Measurements from ENCODE around the gene LHFPL2. TPM values are rescaled to one million over a fixed set of nuclear protein-coding genes. Genes with fewer than 3 reads are reported as not detected.

Gene LHFPL2
- total RNA-seq, 1 donor from 2014 or later, result 40.6 TPM

DNA sequence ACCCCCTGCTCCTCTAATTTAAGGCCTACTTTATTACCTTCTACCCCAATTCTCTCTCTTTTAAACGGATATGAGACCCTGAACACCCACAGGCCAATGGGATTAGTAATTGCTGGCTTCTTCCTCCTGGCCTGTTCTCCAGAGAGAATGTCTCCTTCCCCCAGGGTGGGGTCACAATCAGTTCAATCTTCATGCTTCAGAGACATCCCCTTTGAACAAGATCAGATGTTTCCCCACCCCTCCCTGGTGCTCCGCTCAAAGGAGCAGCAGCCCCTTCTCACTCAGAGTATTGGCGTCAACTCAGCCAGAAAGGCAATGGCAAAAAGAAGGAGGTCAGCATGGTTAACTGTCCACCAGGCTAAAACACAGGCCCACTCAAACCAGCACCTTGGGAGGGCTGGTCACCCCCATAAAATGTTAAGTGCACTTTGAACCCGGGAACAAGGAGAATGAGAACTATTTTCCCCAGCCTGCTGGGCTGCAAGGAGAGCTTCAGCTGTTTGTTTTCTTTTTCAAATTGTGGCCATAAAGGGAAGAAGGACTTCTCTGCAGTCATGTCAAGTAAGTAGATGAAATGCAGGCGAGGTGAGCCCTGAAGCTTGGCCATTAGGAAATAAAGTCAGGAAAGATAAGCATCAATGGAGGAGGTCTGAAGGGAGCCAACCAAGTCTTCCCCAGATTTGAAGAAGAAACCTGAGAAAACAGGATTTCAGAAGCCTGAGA is 20.1 kb downstream of the LHFPL2 start:
- Histone ChIP-seq H3K27me3 (ENCODE audit: low read depth) (no peaks in the 10 kb centered on the region), H3K36me3 (peaks cover 10% of the 10 kb centered on the region), H3K4me3 (no peak overlapping the region), H3K27ac (no peak overlapping the region), H3K4me1 (no peaks in the 10 kb centered on the region), H3K9me3 (no peaks in the 10 kb centered on the region)
- ATAC-seq (no peak), DNase-seq (no peak)
- TF ChIP-seq, protein P1, sequence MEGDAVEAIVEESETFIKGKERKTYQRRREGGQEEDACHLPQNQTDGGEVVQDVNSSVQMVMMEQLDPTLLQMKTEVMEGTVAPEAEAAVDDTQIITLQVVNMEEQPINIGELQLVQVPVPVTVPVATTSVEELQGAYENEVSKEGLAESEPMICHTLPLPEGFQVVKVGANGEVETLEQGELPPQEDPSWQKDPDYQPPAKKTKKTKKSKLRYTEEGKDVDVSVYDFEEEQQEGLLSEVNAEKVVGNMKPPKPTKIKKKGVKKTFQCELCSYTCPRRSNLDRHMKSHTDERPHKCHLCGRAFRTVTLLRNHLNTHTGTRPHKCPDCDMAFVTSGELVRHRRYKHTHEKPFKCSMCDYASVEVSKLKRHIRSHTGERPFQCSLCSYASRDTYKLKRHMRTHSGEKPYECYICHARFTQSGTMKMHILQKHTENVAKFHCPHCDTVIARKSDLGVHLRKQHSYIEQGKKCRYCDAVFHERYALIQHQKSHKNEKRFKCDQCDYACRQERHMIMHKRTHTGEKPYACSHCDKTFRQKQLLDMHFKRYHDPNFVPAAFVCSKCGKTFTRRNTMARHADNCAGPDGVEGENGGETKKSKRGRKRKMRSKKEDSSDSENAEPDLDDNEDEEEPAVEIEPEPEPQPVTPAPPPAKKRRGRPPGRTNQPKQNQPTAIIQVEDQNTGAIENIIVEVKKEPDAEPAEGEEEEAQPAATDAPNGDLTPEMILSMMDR (IDR thresholded peaks at IDR 0.05), result no peak
- intact Hi-C loops (cut with DNase I), result no loop called here

DNA sequence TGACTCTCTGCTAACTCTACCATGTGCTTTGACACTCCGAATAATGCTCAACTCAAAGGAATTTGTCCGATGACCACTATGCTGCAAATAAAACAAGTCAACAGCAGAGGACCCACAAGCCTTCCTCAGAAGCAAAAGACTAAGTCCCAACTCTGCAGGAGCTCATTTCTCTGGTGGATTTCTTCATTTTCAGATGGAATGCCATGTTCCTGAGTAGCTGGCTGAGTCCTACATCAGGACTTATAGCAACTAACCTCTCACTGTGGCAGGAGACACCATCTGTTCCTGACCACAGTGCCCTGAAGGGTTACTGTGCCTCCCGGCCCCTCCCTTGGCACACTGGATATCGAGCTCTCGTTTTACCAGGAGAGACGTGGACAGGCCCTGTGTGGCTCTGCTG is 20.8 kb downstream of the LHFPL2 start:
- H3K36me3 ChIP-seq, result peaks cover 10% of the 10 kb centered on the region
- no peaks in the 10 kb centered on the region for H3K27me3 ChIP-seq (ENCODE audit: low read depth)
- ATAC-seq (no peak), DNase-seq (no peak)
- H3K4me1 ChIP-seq, result no peaks in the 10 kb centered on the region
- intact Hi-C loops (cut with DNase I), result no loop called here
- H3K4me3 ChIP-seq, result no peak overlapping the region
- no peak overlapping the region for H3K27ac ChIP-seq
- no peaks in the 10 kb centered on the region for H3K9me3 ChIP-seq
- TF ChIP-seq, protein P1 (IDR thresholded peaks at IDR 0.05), result no peak

DNA sequence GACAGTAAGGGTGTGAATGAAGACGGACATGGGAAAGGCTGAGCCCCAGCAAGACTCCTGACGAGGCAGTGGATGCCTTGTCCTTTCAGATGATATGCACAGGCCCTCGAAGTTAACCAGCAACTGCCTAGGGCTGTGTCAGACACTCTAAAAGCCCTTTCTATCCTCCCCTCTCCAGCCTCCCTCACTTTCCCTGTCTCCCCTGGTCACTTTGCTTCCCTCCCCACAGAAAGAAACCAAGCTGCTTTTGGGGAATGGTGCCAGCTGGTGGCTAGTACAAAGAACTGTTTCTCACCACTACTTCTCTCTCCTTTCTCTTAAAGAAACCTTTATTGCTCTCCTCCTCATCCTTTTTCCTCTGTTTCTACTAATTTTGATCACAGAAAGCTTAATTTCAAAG is 21.4 kb downstream of the LHFPL2 start:
- Histone ChIP-seq H3K4me3 (no peak overlapping the region), H3K27me3 (ENCODE audit: low read depth) (no peaks in the 10 kb centered on the region), H3K4me1 (no peaks in the 10 kb centered on the region), H3K36me3 (peaks cover 10% of the 10 kb centered on the region), H3K27ac (no peak overlapping the region), H3K9me3 (no peaks in the 10 kb centered on the region)
- TF ChIP-seq, protein P1 (IDR thresholded peaks at IDR 0.05), result peak; percentile 14
- DNase-seq, result no peak
- ATAC-seq, result no peak
- intact Hi-C loops (cut with DNase I), result no loop called here

DNA sequence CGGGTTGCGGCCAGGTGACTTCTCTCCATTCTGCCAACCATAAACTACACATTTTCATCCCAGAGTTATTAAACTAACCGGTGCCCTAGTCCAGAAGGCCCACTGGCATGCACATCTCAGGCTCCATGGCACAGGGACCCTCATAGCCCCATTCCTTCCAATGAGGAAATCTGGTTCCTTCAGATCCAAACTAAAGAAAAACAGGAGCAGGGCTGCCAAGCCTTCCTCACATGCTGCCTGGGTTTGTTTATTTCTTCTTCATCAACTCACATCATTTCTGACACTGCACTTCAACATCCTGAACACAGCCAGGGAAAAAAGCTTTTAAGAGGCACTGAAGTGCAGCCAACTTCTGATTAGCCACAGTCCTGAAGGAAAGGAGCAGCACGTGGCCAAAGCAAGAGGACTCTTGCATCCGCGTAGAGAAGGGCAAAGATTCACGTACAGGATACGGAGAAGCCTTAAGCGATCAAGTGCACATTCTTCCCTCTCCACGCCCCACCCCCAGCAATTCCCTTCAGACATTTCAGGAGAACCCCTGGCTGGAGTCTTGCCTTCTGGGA is 22.5 kb downstream of the LHFPL2 start:
- H3K9me3 ChIP-seq, result no peaks in the 10 kb centered on the region
- ATAC-seq, result peak in 1 of 2 donors; percentile 38
- H3K4me1 ChIP-seq, result no peaks in the 10 kb centered on the region
- H3K27me3 ChIP-seq (ENCODE audit: low read depth), result no peaks in the 10 kb centered on the region
- H3K27ac ChIP-seq, result no peak overlapping the region
- no peak overlapping the region for H3K4me3 ChIP-seq
- intact Hi-C loops (cut with DNase I), result no loop called here
- no peak for DNase-seq
- peaks cover 6% of the 10 kb centered on the region for H3K36me3 ChIP-seq
- TF ChIP-seq, protein P1 (IDR thresholded peaks at IDR 0.05), result no peak

DNA sequence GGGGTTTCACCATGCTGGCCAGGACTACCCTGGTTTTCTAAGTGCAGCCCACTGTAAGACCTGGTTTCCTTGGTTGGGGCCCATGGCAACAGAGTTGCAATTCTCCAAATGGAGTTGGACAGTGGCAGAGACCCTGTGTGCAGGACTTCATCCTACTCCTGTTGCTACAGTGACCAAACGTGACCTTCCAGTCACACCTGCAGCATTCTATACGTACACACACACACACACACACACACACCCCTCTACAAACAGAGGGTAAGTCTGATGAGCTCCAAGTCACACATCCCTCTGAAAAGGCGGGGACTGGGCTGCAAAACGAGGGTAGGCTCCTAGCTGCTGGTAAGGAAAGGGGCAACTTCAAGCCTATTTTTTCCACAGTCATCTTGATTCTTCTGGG is 23.6 kb downstream of the LHFPL2 start:
- intact Hi-C loops (cut with DNase I), result no loop called here
- H3K27ac ChIP-seq, result no peak overlapping the region

More for the DNA sequence above, 23.6 kb downstream of the LHFPL2 start:
- no peak for DNase-seq
- no peak overlapping the region for H3K4me3 ChIP-seq
- no peaks in the 10 kb centered on the region for H3K27me3 ChIP-seq (ENCODE audit: low read depth)
- ATAC-seq, result no peak
- H3K36me3 ChIP-seq, result no peaks in the 10 kb centered on the region
- H3K9me3 ChIP-seq, result peaks cover 3% of the 10 kb centered on the region
- no peaks in the 10 kb centered on the region for H3K4me1 ChIP-seq
- TF ChIP-seq, protein P1 (IDR thresholded peaks at IDR 0.05), result no peak
